GM21515 (cell line): ENCODE data around the gene GPD2.

Experiments
- ATAC-seq: cut with Tn5 transposase; IDR thresholded peaks from one replicate; pipeline ENCODE4 v1.9.1; 2021; ENCODE audit not compliant: unreplicated experiment

GPD2 gene

DNA sequence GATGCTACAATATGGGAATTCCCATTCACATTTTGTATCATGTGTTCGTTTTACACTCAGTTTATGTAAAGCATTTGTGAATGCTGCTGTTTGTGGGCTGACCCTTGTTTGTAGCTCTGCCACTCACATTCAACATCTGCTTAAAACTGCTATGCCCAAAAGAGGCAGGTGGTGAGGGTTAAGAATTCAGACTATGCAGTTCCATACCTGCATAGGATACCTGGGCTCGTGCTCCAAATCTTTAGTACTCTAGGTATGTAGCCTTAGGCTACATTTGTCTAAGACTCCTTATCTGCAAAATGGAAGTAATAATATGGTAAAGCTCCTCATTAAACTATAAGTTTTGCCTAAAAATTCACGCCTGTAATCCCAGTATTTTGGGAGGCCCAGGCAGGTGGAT, 199.5 kb downstream of the GPD2 start:
- ATAC-seq = no peak
